ENCODE measurements around the gene ADIPOR2. TPM values are rescaled to one million over a fixed set of nuclear protein-coding genes. Genes with fewer than 3 reads are reported as not detected.

Gene ADIPOR2
- total and polyA plus RNA-seq, 11 donors: 17.7 to 52.5 (median 36.7) TPM

DNA sequence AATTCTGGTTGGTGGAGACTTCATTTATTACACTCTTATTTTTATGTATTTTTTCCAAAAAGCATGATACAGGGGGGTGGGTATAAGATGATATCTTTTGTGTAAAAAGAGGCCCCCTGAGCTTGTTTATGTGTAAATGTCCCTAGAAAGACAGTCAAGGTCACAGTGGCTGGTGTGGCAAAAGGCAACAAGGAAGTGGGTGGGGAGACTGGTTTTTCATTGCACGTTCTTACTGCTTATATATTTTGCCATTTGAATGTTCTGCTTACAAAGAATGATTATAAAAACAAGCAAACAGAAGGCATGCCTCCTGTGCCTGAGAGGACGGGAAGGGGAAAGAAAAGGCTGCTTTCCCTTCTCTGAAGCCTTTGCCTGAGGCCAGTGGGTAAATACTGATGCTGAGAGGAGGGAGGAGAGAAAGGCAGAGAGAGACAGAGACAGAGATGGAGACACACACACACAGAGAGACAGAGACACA lies 24.1 kb upstream of the ADIPOR2 start:
- H3K27ac ChIP-seq: peak overlapping the region; percentile 55 to 92 (median 70)
- H3K4me1 ChIP-seq: peaks cover 0 to 30% (median 12%) of the 10 kb centered on the region in 12 donors
- DNase-seq (no peak), ATAC-seq (no peak)
- no peaks in the 10 kb centered on the region for H3K27me3 ChIP-seq
- no peaks in the 10 kb centered on the region for H3K36me3 ChIP-seq
- no peak overlapping the region for H3K4me3 ChIP-seq
- TF ChIP-seq, protein P1, sequence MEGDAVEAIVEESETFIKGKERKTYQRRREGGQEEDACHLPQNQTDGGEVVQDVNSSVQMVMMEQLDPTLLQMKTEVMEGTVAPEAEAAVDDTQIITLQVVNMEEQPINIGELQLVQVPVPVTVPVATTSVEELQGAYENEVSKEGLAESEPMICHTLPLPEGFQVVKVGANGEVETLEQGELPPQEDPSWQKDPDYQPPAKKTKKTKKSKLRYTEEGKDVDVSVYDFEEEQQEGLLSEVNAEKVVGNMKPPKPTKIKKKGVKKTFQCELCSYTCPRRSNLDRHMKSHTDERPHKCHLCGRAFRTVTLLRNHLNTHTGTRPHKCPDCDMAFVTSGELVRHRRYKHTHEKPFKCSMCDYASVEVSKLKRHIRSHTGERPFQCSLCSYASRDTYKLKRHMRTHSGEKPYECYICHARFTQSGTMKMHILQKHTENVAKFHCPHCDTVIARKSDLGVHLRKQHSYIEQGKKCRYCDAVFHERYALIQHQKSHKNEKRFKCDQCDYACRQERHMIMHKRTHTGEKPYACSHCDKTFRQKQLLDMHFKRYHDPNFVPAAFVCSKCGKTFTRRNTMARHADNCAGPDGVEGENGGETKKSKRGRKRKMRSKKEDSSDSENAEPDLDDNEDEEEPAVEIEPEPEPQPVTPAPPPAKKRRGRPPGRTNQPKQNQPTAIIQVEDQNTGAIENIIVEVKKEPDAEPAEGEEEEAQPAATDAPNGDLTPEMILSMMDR (IDR thresholded peaks at IDR 0.05): no peak
- TF ChIP-seq POLR2A (IDR thresholded peaks at IDR 0.05): no peak
- WGBS, 4 donors: 15 to 24% (median 17%) methylated on average over 2 of the region's 2 CpGs
- no peaks in the 10 kb centered on the region for H3K9me3 ChIP-seq
- intact Hi-C loops (cut with DNase I): no loop called here

DNA sequence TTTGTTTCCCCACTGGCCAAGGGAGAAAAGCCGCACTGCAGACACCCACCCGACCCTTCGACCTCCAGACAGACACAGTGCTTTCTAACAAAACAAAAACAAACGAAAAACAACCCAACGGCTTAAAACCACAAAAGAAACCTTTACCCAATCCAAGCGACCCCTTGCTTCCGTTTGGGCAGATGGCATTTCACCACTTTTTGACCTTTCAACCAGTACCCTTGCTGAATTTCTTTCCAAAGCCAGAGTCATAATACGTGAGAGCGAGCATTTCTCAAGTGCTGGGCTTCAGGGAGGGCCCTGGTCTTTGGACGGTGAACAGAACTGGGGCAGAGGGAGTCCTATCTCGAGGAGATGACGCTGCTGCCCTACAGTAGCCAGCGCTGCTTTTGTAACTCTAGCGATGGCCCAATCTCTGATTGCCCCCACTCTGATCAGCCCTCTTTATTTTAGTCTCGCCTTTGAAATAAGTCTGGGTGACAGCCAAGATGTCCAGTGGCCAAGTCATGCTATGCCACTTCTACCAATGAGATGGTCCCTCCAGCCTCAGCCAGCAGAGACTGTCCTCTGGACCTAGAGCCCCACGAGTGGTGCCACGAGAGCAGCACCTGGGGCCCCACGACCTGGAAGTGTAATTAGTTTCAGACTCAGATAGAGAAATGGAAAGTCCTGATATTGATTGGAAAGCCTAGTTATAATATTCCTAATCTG lies 21.9 kb upstream of the ADIPOR2 start:
- WGBS, 4 donors: 40 to 58% (median 53%) methylated on average over 18 of the region's 18 CpGs
- TF ChIP-seq POLR2A (IDR thresholded peaks at IDR 0.05): peak in 1 of 2 donors; percentile 67
- TF ChIP-seq, protein P1 (IDR thresholded peaks at IDR 0.05): no peak
- H3K4me3 ChIP-seq: peak overlapping the region in 9 of 12 donors; percentile 32 to 54 (median 45)
- DNase-seq: peak; percentile 63 to 91 (median 79)
- intact Hi-C loops (cut with DNase I): no loop called here
- H3K27me3 ChIP-seq: no peaks in the 10 kb centered on the region
- H3K36me3 ChIP-seq: no peaks in the 10 kb centered on the region
- peak overlapping the region; percentile 64 to 96 (median 87) for H3K27ac ChIP-seq
- H3K9me3 ChIP-seq: no peaks in the 10 kb centered on the region
- peaks cover 0 to 28% (median 11%) of the 10 kb centered on the region in 12 donors for H3K4me1 ChIP-seq
- ATAC-seq: peak; percentile 98 to 99 (median 98)

DNA sequence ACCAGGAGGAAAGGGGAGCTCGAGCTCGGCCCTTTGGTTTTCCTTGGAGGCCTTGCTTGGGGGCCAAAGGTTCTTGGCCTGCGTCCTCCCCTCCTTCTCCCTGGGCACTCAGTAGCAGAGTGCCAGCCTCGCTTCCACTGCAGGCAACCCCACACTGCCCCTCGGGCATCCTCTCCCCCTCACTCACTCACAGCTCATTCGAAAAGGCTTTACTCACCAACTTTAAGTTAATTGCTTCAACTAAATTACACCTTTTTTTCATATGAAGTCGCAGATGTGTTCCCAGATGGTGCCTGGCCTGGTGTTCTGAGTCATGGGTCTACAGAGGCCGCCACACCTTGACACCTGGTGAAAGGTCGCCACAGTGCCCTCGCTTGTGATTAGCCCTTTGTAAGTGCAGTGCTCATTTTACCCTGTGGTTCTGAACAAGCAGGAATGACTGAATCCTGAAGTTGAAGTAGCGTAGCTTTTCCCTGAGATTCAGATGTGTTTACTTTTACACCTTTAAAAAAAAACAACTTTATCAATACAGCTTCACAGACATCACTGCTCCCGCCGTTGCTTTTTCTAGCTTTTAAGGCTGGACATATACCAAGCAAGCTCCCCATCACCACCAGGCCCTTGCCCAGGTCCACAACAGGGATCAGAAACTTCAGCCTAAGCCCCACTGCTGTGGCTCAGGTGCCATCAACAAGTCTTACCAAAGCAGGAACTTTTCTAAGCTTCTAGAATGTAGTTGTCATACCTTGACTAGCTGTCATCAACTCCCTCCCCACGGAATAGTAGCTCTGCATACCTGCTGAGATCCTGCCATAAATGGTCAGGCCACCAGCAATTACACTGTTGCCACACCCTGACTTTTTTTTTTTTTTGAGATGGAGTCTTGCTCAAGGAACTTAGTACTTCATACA lies 20.3 kb upstream of the ADIPOR2 start:
- intact Hi-C loops (cut with DNase I): no loop called here
- no peaks in the 10 kb centered on the region for H3K27me3 ChIP-seq
- no peaks in the 10 kb centered on the region for H3K36me3 ChIP-seq
- 79 to 82% (median 80%) methylated on average over 14 of the region's 14 CpGs for WGBS, 4 donors
- no peak for DNase-seq
- H3K4me1 ChIP-seq: peaks cover 0 to 28% (median 11%) of the 10 kb centered on the region in 12 donors
- TF ChIP-seq POLR2A (IDR thresholded peaks at IDR 0.05): no peak
- TF ChIP-seq, protein P1 (IDR thresholded peaks at IDR 0.05): no peak
- H3K27ac ChIP-seq: peak overlapping the region in 9 of 12 donors; percentile 30 to 94 (median 83)
- no peak overlapping the region for H3K4me3 ChIP-seq
- no peak for ATAC-seq
- peaks cover 0 to 1% (median 0%) of the 10 kb centered on the region in 12 donors for H3K9me3 ChIP-seq

DNA sequence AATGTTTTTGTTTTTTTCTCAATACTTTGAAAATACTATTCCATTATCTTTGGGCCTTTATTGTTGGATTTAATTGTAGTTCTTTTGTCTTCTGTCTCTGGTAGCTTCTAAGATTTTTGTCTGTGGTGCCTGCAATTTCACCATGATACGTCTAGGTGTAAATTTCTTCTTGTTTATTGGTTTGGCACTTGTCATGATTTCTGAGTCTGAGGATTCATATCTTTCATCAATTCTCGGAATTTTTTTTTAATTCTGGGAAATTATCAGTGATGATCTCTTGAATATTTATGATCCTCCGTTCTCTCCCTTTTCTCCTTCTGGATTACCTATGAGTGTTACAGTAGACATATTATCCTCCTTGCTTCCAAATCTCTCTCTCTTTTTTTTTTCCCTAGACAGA lies 14.8 kb upstream of the ADIPOR2 start:
- ATAC-seq (no peak), DNase-seq (no peak)
- WGBS, 4 donors: 92 to 94% (median 93%) methylated on average over 3 of the region's 3 CpGs
- no peaks in the 10 kb centered on the region for H3K36me3 ChIP-seq
- peaks cover 0 to 14% (median 0%) of the 10 kb centered on the region in 12 donors for H3K9me3 ChIP-seq
- no peak overlapping the region for H3K4me3 ChIP-seq
- intact Hi-C loops (cut with DNase I): no loop called here
- H3K27me3 ChIP-seq: no peaks in the 10 kb centered on the region
- H3K4me1 ChIP-seq: peaks cover 0 to 10% (median 7%) of the 10 kb centered on the region in 12 donors
- no peak for TF ChIP-seq POLR2A (IDR thresholded peaks at IDR 0.05)
- TF ChIP-seq, protein P1 (IDR thresholded peaks at IDR 0.05): no peak
- no peak overlapping the region for H3K27ac ChIP-seq
